T47D (cell line): ENCODE measurements around the gene MANEA.

Source experiments
- DNase-seq, 2 experiments: peaks; one replicate each; pipeline versions ENCODE4 v3.0.0 to v3.0.0-alpha.2; 2011 to 2012; ENCODE audit warnings: low read depth in 1 of 2, low spot score in 1 of 2
- JUND ChIP-seq: IDR thresholded peaks from 2 replicates; pipeline ENCODE4 v1.6.1; 2012; ENCODE audit warnings: low read depth
- in situ Hi-C: cut with HindIII; loops from 2 replicates; pipeline ENCODE4 v1.10.0; 2016; ENCODE audit warnings: low sequenced_read_pairs, low pct_unique_long_range_greater_than_20kb

The MANEA gene

GRCh38 chr6:95601133-95601532, 23.8 kb downstream of the MANEA start:
- no peak for TF ChIP-seq JUND
- no peak for DNase-seq
- in situ Hi-C loops = no loop called here

GRCh38 chr6:95614094-95614493, 36.8 kb downstream of the MANEA start:
- in situ Hi-C loops = no loop called here
- TF ChIP-seq JUND = no peak
- DNase-seq = no peak

- in situ Hi-C loops = no loop called here
- peak in 1 of 2 experiments; percentile 4 for DNase-seq
- no peak for TF ChIP-seq JUND
Measured at GRCh38 chr6:95629551-95629950, 52.2 kb downstream of the MANEA start.

GRCh38 chr6:95636552-95637431, 59.5 kb downstream of the MANEA start:
- in situ Hi-C loops = no loop called here
- no peak for TF ChIP-seq JUND
- DNase-seq = no peak

GRCh38 chr6:95648636-95649035, 71.3 kb downstream of the MANEA start:
- in situ Hi-C loops = no loop called here
- DNase-seq = peak in 1 of 2 experiments; percentile 35
- TF ChIP-seq JUND = no peak

GRCh38 chr6:95649451-95649850, 72.1 kb downstream of the MANEA start:
- DNase-seq = no peak
- in situ Hi-C loops = no loop called here
- TF ChIP-seq JUND = no peak

- no peak for TF ChIP-seq JUND
- in situ Hi-C loops = no loop called here
- DNase-seq = no peak
Measured at GRCh38 chr6:95654176-95654575, 76.8 kb downstream of the MANEA start.

GRCh38 chr6:95658886-95659285, 81.6 kb downstream of the MANEA start:
- DNase-seq = no peak
- TF ChIP-seq JUND = no peak
- in situ Hi-C loops = no loop called here
